Measurements from ENCODE around the gene ARHGEF19. TPM values are rescaled to one million over a fixed set of nuclear protein-coding genes. Genes with fewer than 3 reads are reported as not detected.

ARHGEF19 gene
- total RNA-seq, 1 donor from 2014 or later = 2.0 TPM

- ATAC-seq (peak; percentile 47), DNase-seq (no peak)
- intact Hi-C loops (cut with micrococcal nuclease) = no loop called here
Measured at GRCh38 chr1:16189003-16189402, 23.4 kb downstream of the ARHGEF19 start.

- intact Hi-C loops (cut with micrococcal nuclease) = loop anchor here (2.0 kb wide), 1 partner anchor 109 kb away; no protein-coding TSS in a partner anchor
- ATAC-seq (peak; percentile 82), DNase-seq (peak; percentile 89)
Measured at GRCh38 chr1:16187748-16188401, 24.6 kb downstream of the ARHGEF19 start.

DNA sequence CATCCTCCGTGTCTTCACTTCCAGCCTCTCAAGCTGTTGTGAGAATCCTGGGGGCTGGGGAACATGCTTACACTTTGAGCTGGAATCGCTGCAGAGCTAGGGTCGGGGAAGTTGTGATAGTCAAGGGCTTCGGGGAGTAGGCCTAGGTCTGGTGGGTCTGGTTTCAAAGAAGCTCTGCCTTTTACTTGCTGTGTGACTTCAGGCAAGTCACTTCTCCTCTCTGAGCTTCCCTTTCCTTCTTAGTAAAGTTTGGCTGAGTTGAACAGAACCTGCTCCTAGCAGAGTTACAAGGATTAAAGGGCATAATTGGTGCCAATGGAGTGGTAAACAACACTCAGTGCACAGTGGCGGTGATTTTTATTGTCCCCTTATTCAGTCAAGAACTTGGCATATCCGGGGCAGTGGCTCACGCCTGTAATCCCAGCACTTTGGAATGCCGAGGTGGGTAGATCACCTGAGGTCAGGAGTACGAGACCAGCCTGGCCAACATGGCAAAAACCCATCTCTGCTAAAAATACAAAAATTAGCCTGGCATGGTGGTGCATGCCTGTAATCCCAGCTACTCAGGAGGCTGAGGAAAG is 25.7 kb downstream of the ARHGEF19 start:
- ATAC-seq = no peak
- DNase-seq = no peak
- intact Hi-C loops (cut with micrococcal nuclease) = loop anchor here (2.0 kb wide), 1 partner anchor 108 kb away; no protein-coding TSS in a partner anchor

DNA sequence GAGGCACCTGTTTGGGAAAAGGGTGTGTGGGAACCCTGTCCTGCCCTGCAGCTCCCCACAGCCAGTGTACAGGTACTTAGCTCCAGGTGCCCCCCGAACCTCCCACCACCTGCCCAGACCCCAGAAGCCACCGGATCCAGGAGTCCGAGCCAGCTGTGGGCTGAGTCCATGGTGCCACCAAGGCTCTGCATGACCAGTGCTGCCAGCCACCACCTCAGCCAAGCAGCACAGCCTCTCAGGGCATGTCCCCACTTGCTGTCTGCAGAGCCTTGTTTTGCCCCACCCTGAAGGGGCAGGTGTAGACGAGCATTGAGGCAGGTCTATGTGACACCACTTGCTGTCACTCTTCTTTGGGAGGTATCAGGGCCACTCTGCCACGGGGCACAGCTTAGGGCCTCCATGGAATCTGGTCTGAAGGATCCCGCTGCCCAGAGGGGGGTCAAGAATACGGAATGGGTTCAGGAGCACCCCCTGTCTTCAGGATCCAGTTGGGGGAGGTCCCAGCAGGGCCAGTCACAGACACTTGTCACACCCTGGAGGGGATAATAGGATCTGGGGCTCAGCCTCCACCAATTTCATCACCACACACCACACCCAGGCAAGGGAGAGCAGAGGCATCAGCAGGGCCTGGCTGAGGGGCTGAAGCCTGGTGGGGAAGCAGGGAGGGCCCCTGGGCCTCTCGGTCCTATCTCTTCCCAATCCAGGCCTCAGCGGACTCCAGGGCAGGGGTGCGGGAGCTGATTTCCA is 27.7 kb downstream of the ARHGEF19 start:
- intact Hi-C loops (cut with micrococcal nuclease) = no loop called here
- ATAC-seq = no peak
- DNase-seq = no peak

DNA sequence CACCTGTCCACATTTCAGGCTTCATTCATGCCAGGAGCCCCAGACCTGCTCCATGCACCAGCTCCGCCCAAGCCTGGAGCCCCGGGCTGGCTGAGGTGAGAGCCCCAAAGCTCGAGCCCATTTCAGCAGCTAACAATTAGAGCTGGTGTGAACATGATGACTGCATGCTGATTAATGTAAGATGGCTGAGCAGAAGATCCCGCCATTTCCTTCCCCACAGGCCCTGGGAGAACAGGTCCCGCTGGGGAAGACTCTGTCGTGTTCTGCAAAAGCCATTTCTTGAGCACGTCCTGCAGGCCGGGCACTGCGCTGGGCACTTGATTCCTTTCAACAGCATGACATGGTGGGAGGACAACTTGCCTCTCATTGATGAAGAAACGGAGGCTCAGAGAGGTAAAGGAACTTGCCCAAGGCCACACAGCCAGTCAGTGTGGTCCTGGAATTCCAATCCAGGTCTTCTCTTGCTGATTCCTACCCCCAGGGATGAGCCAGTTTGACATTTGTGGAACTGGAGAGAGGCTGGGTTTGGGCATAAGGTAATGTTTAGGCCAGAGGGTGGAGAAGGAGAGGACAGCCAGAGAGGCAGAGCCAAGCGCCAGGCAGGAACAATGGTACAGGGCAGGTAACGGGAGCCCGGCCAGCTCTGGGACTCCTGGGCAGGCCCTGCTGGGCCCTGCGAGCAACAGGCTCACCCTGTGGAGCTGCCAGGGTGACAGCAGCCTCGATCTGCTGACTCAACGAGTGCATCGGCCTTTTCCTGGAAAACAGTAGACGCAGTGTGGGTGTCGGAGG is 28.5 kb downstream of the ARHGEF19 start:
- DNase-seq (no peak), ATAC-seq (no peak)
- intact Hi-C loops (cut with micrococcal nuclease) = no loop called here

DNA sequence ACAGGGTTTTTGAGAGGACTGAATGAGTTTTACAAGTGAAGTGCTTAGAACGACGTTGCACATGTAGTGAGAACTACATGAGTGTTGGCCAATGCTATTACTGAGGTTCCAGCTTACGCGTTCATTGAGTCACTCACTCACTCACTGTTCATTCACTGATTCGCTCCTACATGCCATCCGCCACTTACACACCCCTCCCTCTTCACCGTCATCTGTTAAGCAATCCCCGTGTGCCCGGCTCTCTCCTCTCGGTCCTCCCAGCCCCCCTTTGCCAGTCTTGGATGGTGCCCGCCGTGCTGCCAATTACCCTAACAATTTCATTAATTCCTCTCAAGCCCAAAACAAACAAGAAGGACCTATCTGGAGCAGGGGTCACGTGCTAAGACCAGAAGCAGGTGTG is 29.3 kb downstream of the ARHGEF19 start:
- intact Hi-C loops (cut with micrococcal nuclease) = no loop called here
- peak; percentile 5 for ATAC-seq
- DNase-seq = no peak

DNA sequence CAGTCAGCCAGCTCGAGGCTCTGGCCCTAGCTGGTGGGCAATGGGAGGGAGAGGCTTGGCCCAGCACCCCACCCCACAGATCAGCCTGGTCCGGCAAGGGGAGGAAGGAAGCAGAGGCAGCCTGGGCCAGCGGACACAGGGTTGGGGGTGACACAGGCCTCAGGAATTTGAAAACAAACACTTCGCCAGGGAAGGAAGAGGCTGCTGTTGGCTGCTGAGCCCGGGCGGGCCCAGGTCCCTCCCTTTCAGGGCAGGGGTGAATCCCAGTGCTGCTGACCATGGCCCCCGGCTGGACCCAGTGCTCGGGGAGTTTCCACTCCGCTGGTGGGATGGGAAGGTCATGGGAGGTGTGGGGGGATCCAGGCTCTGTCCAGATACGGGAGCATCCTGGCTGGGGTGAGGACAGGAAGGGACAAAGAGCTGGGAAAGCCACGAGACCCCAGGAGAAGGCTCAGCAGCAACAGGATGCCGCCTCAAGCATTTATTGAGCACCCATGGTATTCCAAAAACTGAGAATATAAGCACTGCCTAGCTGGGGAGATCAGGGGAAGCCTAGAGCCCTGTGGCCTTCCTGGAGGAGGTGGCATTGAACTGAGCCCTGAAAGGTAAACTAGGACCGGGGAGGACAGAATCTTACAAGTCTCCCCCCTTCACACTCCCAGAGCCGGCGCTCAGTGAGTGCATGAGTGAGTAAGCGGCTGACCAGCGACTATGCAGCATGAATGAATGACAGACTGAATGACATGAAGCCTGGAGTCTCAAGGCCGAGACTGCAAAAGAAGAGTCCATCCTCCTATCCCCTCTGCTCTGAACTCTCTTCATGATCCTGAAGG is 30.3 kb downstream of the ARHGEF19 start:
- peak; percentile 94 for ATAC-seq
- DNase-seq = peak; percentile 85
- intact Hi-C loops (cut with micrococcal nuclease) = no loop called here

DNA sequence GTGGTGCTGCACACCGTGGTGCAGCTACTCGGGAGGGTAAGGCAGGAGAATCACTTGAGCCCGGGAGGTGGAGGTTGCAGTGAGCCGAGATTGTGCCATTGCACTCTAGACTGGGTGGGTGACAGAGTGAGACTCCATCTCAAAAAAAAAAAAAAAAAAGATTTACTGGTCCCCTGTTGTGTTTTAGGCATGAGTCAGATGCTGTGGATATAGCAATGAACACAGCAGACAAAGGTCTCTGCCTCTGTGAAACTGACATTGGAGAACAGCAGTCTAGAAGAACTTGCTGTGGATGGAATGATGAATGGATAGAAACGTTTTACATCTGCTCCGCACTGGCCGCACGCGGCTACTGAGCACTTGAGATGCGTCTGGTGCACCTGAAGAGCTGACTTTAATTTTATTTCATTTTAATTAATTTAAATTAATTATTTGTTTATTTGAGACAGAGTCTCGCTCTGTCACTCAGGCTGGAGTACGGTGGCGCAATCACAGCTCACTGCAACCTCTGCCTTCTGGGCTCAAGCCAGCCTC is 32.1 kb downstream of the ARHGEF19 start:
- no peak for DNase-seq

GRCh38 chr1:16178596-16179497 is 33.6 kb downstream of the ARHGEF19 start:
- no peak for ATAC-seq
- intact Hi-C loops (cut with micrococcal nuclease) = no loop called here
- DNase-seq = no peak

More for the DNA sequence above, 32.1 kb downstream of the ARHGEF19 start:
- intact Hi-C loops (cut with micrococcal nuclease) = no loop called here
- no peak for ATAC-seq

DNA sequence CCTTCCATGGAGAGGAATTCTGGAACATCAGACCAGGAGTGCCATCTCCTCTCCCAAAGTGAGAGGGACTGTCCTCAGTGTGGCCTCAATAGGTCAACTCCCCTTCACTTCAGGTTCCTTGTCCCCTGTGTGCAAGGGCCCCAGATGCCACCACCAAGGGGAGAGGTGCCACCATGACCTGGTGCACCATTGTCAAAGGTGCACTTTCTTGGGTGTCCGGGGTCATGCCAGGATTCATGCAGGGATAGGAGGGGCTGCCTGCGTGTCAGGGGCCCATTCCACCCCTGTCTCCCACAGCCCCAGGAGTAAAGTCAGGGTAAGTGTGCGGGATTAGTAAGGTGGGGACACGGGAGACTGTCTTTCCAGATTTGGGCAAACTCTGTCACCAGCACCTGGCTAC is 35.1 kb downstream of the ARHGEF19 start:
- no peak for DNase-seq

DNA sequence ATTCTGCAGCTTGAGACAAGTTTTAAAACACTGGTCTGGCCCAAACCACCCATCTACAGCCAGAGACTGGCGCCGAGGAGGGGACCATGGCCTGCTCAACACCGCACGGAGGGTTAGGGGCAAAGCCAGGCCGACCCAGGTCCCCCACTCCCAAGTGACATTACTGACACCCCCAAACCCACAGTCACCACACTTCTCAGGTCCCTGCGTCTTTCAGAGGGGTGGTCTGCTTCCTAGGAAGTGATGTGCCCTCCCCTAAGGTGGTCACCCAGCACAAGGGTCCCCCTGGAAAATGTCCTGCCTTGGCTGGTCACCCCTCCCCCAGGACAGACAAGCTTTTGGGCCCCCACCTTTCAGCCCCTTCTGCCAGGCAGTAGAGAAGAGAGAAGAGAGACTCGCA is 35.8 kb downstream of the ARHGEF19 start:
- intact Hi-C loops (cut with micrococcal nuclease) = no loop called here
- ATAC-seq = no peak
- DNase-seq = no peak

More for the DNA sequence above, 35.1 kb downstream of the ARHGEF19 start:
- intact Hi-C loops (cut with micrococcal nuclease) = no loop called here
- no peak for ATAC-seq

- ATAC-seq = peak; percentile 93
- DNase-seq = peak; percentile 94
- intact Hi-C loops (cut with micrococcal nuclease) = no loop called here
Measured at GRCh38 chr1:16175610-16176553, 36.6 kb downstream of the ARHGEF19 start.

DNA sequence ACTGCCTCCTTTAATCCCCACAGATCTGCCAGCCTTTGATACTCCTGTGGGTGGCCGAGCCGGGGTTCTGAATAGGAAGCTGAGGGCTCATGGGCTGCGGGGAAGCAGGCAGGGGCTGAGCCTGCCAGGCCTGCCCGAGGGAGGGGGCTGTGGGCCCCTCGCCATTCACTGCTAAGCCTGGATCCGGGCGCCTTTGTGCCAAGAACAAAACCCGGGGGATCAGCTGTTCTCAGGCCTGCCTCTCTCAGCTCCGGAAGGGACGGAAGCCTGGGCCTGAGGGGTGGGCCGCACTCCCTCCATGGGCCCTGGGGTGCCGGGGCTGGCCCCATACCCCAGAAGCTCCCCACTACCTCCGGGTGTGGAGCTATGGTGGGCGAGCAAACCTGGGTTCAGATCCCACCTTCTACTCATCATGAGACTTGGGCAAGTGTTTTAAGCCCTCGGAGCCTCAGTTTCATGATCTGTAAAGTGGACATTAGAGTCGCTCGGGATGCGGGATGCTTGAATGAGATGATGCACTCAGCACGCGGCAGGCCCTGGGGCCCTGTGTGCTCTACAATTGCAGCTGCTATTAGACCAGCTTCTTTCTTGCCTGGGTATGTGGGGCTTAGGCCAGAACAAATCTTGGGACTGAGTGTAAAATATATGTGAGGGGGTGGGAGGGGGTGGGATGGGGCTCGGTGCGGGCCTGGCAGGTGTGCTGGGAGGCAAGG is 37.4 kb downstream of the ARHGEF19 start:
- intact Hi-C loops (cut with micrococcal nuclease) = no loop called here
- ATAC-seq = no peak
- DNase-seq = no peak

DNA sequence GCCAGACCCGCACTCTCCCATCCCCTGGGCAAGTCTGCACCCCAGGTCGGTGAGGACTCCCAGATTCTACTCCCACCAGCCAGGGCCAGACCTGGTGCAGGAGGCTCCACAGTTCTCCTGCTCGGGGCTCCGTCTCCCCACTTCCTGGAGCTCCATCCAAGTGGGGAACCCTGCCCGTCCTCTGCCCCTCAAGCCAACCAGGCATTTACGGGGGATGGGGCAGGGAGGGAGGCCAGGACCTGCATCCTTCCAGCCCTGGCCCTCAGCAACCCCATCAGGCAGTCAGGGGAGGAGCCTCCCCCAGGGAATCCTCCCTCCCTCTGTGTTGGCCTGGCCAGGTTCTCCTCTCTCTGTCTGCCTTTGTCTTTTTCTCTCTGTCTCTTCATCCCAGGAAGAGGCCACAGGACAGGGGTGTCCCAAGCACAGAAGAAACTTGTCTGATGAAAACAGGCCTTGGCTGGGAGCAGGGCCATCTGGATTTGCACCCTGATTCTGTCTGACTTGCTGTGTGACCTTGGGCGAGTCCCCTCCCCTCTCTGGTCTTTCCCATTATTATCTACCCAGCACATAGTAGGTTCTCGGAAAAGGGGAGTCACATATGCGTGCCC is 38.1 kb downstream of the ARHGEF19 start:
- DNase-seq = no peak
- no peak for ATAC-seq
- intact Hi-C loops (cut with micrococcal nuclease) = no loop called here

GRCh38 chr1:16173447-16174260 is 38.8 kb downstream of the ARHGEF19 start:
- ATAC-seq = no peak
- intact Hi-C loops (cut with micrococcal nuclease) = no loop called here

More at GRCh38 chr1:16173447-16174260, 38.8 kb downstream of the ARHGEF19 start:
- no peak for DNase-seq
